Immature natural killer cell (primary cell): ENCODE measurements around the gene RGL3. TPM values are rescaled to one million over a fixed set of nuclear protein-coding genes. Genes with fewer than 3 reads are reported as not detected.
"Not testable (repeated sequence)": the region's sequence is repeated elsewhere in the genome, so short reads cannot be mapped to it uniquely, and the experiment has no call there.

ENCODE experiments used
- DNase-seq, 3 donors: peaks; one replicate each; pipeline ENCODE4 v3.0.0; 2022; ENCODE audit warnings: mixed read lengths in 1 of 3
- H3K27ac Mint-ChIP-seq, 6 donors: one replicate each; pipeline ENCODE4 v1.8.0; 2020; ENCODE audit warnings: mixed read lengths in 6 of 6, mild to moderate bottlenecking in 5 of 6, inconsistent platforms in 4 of 6, moderate library complexity in 3 of 6
- H3K27me3 Mint-ChIP-seq, 3 donors: one replicate each; pipeline ENCODE4 v1.8.0; 2020 to 2021; ENCODE audit warnings: low read depth in 3 of 3, mild to moderate bottlenecking in 3 of 3, mixed read lengths in 3 of 3, moderate library complexity in 3 of 3, inconsistent platforms in 1 of 3
- H3K36me3 Mint-ChIP-seq, 3 donors: one replicate each; pipeline ENCODE4 v1.8.0; 2020; ENCODE audit warnings: mixed read lengths in 3 of 3, inconsistent platforms in 2 of 3, mild to moderate bottlenecking in 2 of 3
- H3K4me1 Mint-ChIP-seq, 2 donors: one replicate each; pipeline ENCODE4 v1.8.0; 2020; ENCODE audit warnings: inconsistent platforms in 2 of 2, mild to moderate bottlenecking in 2 of 2, mixed read lengths in 2 of 2, moderate library complexity in 1 of 2
- H3K4me3 Mint-ChIP-seq, 5 donors: one replicate each; pipeline ENCODE4 v1.8.0; 2020; ENCODE audit warnings: mild to moderate bottlenecking in 5 of 5, mixed read lengths in 5 of 5, inconsistent platforms in 3 of 5, moderate library complexity in 3 of 5
- H3K9me3 Mint-ChIP-seq, 6 donors: one replicate each; pipeline ENCODE4 v1.8.0; 2020; ENCODE audit warnings: mild to moderate bottlenecking in 6 of 6, mixed read lengths in 6 of 6, inconsistent platforms in 4 of 6, moderate library complexity in 3 of 6
- polyA plus RNA-seq, 3 donors: library from polyadenylated mRNA; unstranded; fragments of 300-500 nt; fragmentation: Illumina TruSeq; gene quantifications; one replicate each; pipeline ENCODE4 v1.2.3, GENCODE V29; 2021

The RGL3 gene
- polyA plus RNA-seq, 3 donors from 2014 or later = not detected

- Mint-ChIP-seq H3K27me3 (peaks cover 0 to 5% (median 2%) of the 10 kb centered on the region in 3 donors), H3K4me1 (peaks cover 0 to 2% of the 10 kb centered on the region in 2 donors), H3K36me3 (peaks cover 0 to 3% (median 0%) of the 10 kb centered on the region in 3 donors), H3K9me3 (peaks cover 0 to 2% (median 0%) of the 10 kb centered on the region in 6 donors), H3K4me3 (no peak overlapping the region), H3K27ac (no peak overlapping the region)
- no peak for DNase-seq
Measured at GRCh38 chr19:11397089-11397610, 22.0 kb downstream of the RGL3 start.

GRCh38 chr19:11390933-11391680 lies 28.0 kb downstream of the RGL3 start:
- Mint-ChIP-seq H3K27ac (no peak overlapping the region), H3K27me3 (peaks cover 0 to 7% (median 0%) of the 10 kb centered on the region in 3 donors), H3K4me3 (no peak overlapping the region), H3K4me1 (peaks cover 0 to 2% of the 10 kb centered on the region in 2 donors), H3K9me3 (peaks cover 0 to 3% (median 0%) of the 10 kb centered on the region in 6 donors), H3K36me3 (peaks cover 0 to 3% (median 0%) of the 10 kb centered on the region in 3 donors)
- DNase-seq = no peak

- Mint-ChIP-seq H3K27me3 (peaks cover 0 to 7% (median under 1%) of the 10 kb centered on the region in 3 donors), H3K36me3 (peaks cover 0 to 2% (median 0%) of the 10 kb centered on the region in 3 donors)
- no peak for DNase-seq
Measured at GRCh38 chr19:11390359-11390758, 28.8 kb downstream of the RGL3 start.

GRCh38 chr19:11387162-11388034 lies 31.7 kb downstream of the RGL3 start:
- Mint-ChIP-seq H3K36me3 (no peaks in the 10 kb centered on the region), H3K4me1 (peaks cover 7 to 8% of the 10 kb centered on the region in 2 donors), H3K27ac (no peak overlapping the region), H3K4me3 (no peak overlapping the region), H3K27me3 (peaks cover 2 to 9% (median 7%) of the 10 kb centered on the region in 3 donors), H3K9me3 (peaks cover 0 to 3% (median 0%) of the 10 kb centered on the region in 6 donors)
- DNase-seq = no peak

More at GRCh38 chr19:11390359-11390758, 28.8 kb downstream of the RGL3 start:
- Mint-ChIP-seq H3K9me3 (peaks cover 0 to 3% (median 0%) of the 10 kb centered on the region in 6 donors), H3K27ac (peak overlapping the region in 1 of 6 donors; percentile 56), H3K4me3 (no peak overlapping the region), H3K4me1 (peaks cover 0 to 2% of the 10 kb centered on the region in 2 donors)

GRCh38 chr19:11384778-11385129 lies 34.4 kb downstream of the RGL3 start:
- Mint-ChIP-seq H3K36me3 (no peaks in the 10 kb centered on the region), H3K4me3 (no peak overlapping the region), H3K9me3 (no peaks in the 10 kb centered on the region), H3K4me1 (peaks cover 28 to 29% of the 10 kb centered on the region in 2 donors), H3K27ac (no peak overlapping the region), H3K27me3 (peaks cover 11 to 25% (median 20%) of the 10 kb centered on the region in 3 donors)
- DNase-seq = no peak

GRCh38 chr19:11383706-11384048 lies 35.4 kb downstream of the RGL3 start:
- Mint-ChIP-seq H3K27ac (no peak overlapping the region), H3K4me1 (peaks cover 28 to 29% of the 10 kb centered on the region in 2 donors), H3K27me3 (peaks cover 11 to 25% (median 20%) of the 10 kb centered on the region in 3 donors), H3K4me3 (no peak overlapping the region), H3K9me3 (no peaks in the 10 kb centered on the region), H3K36me3 (no peaks in the 10 kb centered on the region)
- DNase-seq = no peak

- peaks cover 11 to 25% (median 20%) of the 10 kb centered on the region in 3 donors for H3K27me3 Mint-ChIP-seq
- peak overlapping the region; percentile 56 to 72 (median 65) for H3K4me3 Mint-ChIP-seq
- DNase-seq = peak; percentile 39 to 52 (median 42)
- peaks cover 28 to 29% of the 10 kb centered on the region in 2 donors for H3K4me1 Mint-ChIP-seq
- H3K27ac Mint-ChIP-seq = peak overlapping the region in 4 of 6 donors; percentile 85 to 100 (median 88)
- no peaks in the 10 kb centered on the region for H3K9me3 Mint-ChIP-seq
- no peaks in the 10 kb centered on the region for H3K36me3 Mint-ChIP-seq
Measured at GRCh38 chr19:11382898-11383705, 36.0 kb downstream of the RGL3 start.

- DNase-seq = peak; percentile 96
- Mint-ChIP-seq H3K4me3 (peak overlapping the region; percentile 84 to 99 (median 97)), H3K4me1 (peaks cover 28 to 38% of the 10 kb centered on the region in 2 donors), H3K36me3 (peaks cover 4% of the 10 kb centered on the region in 3 donors), H3K27me3 (peaks cover 9 to 25% (median 20%) of the 10 kb centered on the region in 3 donors), H3K27ac (peak overlapping the region; percentile 95 to 100 (median 96)), H3K9me3 (no peaks in the 10 kb centered on the region)
Measured at GRCh38 chr19:11380653-11381537, 38.2 kb downstream of the RGL3 start.

GRCh38 chr19:11379857-11380350 lies 39.2 kb downstream of the RGL3 start:
- DNase-seq = no peak
- H3K4me1 Mint-ChIP-seq = peaks cover 28 to 38% of the 10 kb centered on the region in 2 donors
- peaks cover 4% of the 10 kb centered on the region in 3 donors for H3K36me3 Mint-ChIP-seq
- H3K27ac Mint-ChIP-seq = peak overlapping the region; percentile 95 to 100 (median 96)
- H3K4me3 Mint-ChIP-seq = peak overlapping the region; percentile 84 to 99 (median 97)
- no peaks in the 10 kb centered on the region for H3K9me3 Mint-ChIP-seq
- H3K27me3 Mint-ChIP-seq = peaks cover 9 to 25% (median 18%) of the 10 kb centered on the region in 3 donors

- H3K27me3 Mint-ChIP-seq = peaks cover 9 to 25% (median 16%) of the 10 kb centered on the region in 3 donors
- not testable (repeated sequence) for H3K4me3 Mint-ChIP-seq
Measured at GRCh38 chr19:11379269-11379845, 39.8 kb downstream of the RGL3 start.

GRCh38 chr19:11378319-11379189 lies 40.6 kb downstream of the RGL3 start:
- Mint-ChIP-seq H3K4me3 (peak overlapping the region in 3 of 5 donors; percentile 17 to 50 (median 21)), H3K4me1 (peaks cover 28 to 37% of the 10 kb centered on the region in 2 donors), H3K27me3 (peaks cover 9 to 22% (median 16%) of the 10 kb centered on the region in 3 donors), H3K9me3 (no peaks in the 10 kb centered on the region), H3K36me3 (peaks cover 4% of the 10 kb centered on the region in 3 donors), H3K27ac (peak overlapping the region in 1 of 6 donors; percentile 44)
- DNase-seq = no peak

More at GRCh38 chr19:11379269-11379845, 39.8 kb downstream of the RGL3 start:
- Mint-ChIP-seq H3K27ac (peak overlapping the region in 1 of 6 donors; percentile 95), H3K4me1 (peaks cover 28 to 38% of the 10 kb centered on the region in 2 donors)
- not testable (repeated sequence) for H3K36me3 Mint-ChIP-seq, H3K9me3 Mint-ChIP-seq, DNase-seq
